ENCODE data around the gene GNAT2.
"Not testable (repeated sequence)": the region's sequence is repeated elsewhere in the genome, so short reads cannot be mapped to it uniquely, and the experiment has no call there.

The GNAT2 gene

DNA sequence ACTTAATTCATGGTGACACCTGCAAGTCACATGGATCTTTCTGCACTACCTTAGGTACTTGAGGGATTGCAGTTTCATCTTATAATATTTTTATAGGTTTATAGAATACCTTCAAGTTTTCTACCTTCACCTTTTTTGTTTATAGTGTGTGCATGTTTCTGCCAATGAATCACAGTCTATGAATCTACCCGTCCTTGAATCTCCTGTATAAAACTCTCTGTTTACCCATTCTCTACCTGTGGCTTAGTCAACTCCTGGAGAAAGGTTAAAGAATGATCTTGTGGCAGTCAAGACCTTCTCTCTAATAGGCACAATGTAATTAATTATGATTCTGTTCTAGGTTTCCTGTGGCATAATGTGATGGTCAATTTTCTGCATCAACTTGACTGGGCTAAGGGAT lies 45.3 kb upstream of the GNAT2 start:
- TF ChIP-seq EZH2 (IDR thresholded peaks at IDR 0.05; ENCODE audit: borderline replicate concordance, low read length) (no peak), CTCF (IDR thresholded peaks at IDR 0.05; ENCODE audit: low read length) (no peak)
- Histone ChIP-seq H3K4me1 (ENCODE audit: insufficient read depth, low read length, severe bottlenecking) (peaks cover 9% of the 10 kb centered on the region), H3K9me3 (ENCODE audit: low read length) (no peaks in the 10 kb centered on the region), H3K27ac (ENCODE audit: low read depth, low read length, poor library complexity, severe bottlenecking) (no peak overlapping the region), H4K20me1 (ENCODE audit: insufficient read depth, low read length) (no peaks in the 10 kb centered on the region), H3F3A (ENCODE audit: insufficient read depth, low read length) (no peaks in the 10 kb centered on the region), H3K79me2 (ENCODE audit: insufficient read depth, low read length) (no peaks in the 10 kb centered on the region), H3K9ac (ENCODE audit: low read length) (no peak overlapping the region), H3K9me2 (ENCODE audit: low read depth, low read length) (no peaks in the 10 kb centered on the region), H2AFZ (ENCODE audit: low read length) (no peak overlapping the region), H3K27me3 (ENCODE audit: insufficient read depth, low read length) (no peaks in the 10 kb centered on the region; the same call in 1 of the 2 replicates), H3K4me2 (ENCODE audit: low read length) (no peak overlapping the region), H3K36me3 (ENCODE audit: insufficient read depth, low read length) (no peaks in the 10 kb centered on the region), H3K4me3 (ENCODE audit: low read depth, low read length, poor library complexity, severe bottlenecking) (no peak overlapping the region)

- H2AFZ ChIP-seq (ENCODE audit: low read length) = no peak overlapping the region
- TF ChIP-seq CTCF (IDR thresholded peaks at IDR 0.05; ENCODE audit: low read length) (no peak), EZH2 (IDR thresholded peaks at IDR 0.05; ENCODE audit: borderline replicate concordance, low read length) (no peak)
- H3K4me3 ChIP-seq (ENCODE audit: low read depth, low read length, poor library complexity, severe bottlenecking) = no peak overlapping the region
- H3K4me2 ChIP-seq (ENCODE audit: low read length) = no peak overlapping the region
- H3F3A ChIP-seq (ENCODE audit: insufficient read depth, low read length) = no peaks in the 10 kb centered on the region
- H3K27ac ChIP-seq (ENCODE audit: low read depth, low read length, poor library complexity, severe bottlenecking) = no peak overlapping the region
- H3K36me3 ChIP-seq (ENCODE audit: insufficient read depth, low read length) = no peaks in the 10 kb centered on the region
- H3K9ac ChIP-seq (ENCODE audit: low read length) = no peak overlapping the region
- H3K79me2 ChIP-seq (ENCODE audit: insufficient read depth, low read length) = no peaks in the 10 kb centered on the region
- H3K9me2 ChIP-seq (ENCODE audit: low read depth, low read length) = no peaks in the 10 kb centered on the region
- H3K9me3 ChIP-seq (ENCODE audit: low read length) = no peaks in the 10 kb centered on the region
- H3K27me3 ChIP-seq (ENCODE audit: insufficient read depth, low read length) = no peaks in the 10 kb centered on the region; the same call in 1 of the 2 replicates
- no peaks in the 10 kb centered on the region for H4K20me1 ChIP-seq (ENCODE audit: insufficient read depth, low read length)
- H3K4me1 ChIP-seq (ENCODE audit: insufficient read depth, low read length, severe bottlenecking) = peaks cover 5% of the 10 kb centered on the region
These were observed 42.0 kb upstream of the GNAT2 start for GRCh38 chr1:109661391-109661790.

DNA sequence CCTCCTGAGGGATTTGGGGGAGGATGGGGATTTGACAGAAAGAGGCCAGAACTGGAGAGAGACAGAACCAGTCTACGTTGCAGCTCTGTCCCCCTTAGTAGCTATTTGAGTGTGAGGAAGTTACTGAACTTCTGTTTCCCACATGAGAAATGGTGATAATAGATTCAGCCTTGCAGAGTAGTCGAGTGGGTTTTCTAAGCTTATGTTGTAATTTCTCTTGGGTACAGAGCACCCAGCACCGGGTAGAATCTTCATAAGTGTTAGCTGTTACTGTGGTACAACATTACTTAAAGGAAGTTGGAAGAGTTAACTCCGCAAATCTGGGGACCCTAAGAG lies 41.2 kb upstream of the GNAT2 start:
- H3K4me3 ChIP-seq (ENCODE audit: low read depth, low read length, poor library complexity, severe bottlenecking); H3K27me3 ChIP-seq (ENCODE audit: insufficient read depth, low read length); H3K9ac ChIP-seq (ENCODE audit: low read length); H3K4me2 ChIP-seq (ENCODE audit: low read length); H3K9me2 ChIP-seq (ENCODE audit: low read depth, low read length); H3K36me3 ChIP-seq (ENCODE audit: insufficient read depth, low read length); H3K79me2 ChIP-seq (ENCODE audit: insufficient read depth, low read length); H4K20me1 ChIP-seq (ENCODE audit: insufficient read depth, low read length); H3K4me1 ChIP-seq (ENCODE audit: insufficient read depth, low read length, severe bottlenecking); H3K27ac ChIP-seq (ENCODE audit: low read depth, low read length, poor library complexity, severe bottlenecking); H2AFZ ChIP-seq (ENCODE audit: low read length); H3K9me3 ChIP-seq (ENCODE audit: low read length); H3F3A ChIP-seq (ENCODE audit: insufficient read depth, low read length): not testable (repeated sequence)

- Histone ChIP-seq H3K9me3 (ENCODE audit: low read length) (no peaks in the 10 kb centered on the region), H3K4me3 (ENCODE audit: low read depth, low read length, poor library complexity, severe bottlenecking) (no peak overlapping the region), H3K36me3 (ENCODE audit: insufficient read depth, low read length) (no peaks in the 10 kb centered on the region), H3K79me2 (ENCODE audit: insufficient read depth, low read length) (no peaks in the 10 kb centered on the region), H3K27ac (ENCODE audit: low read depth, low read length, poor library complexity, severe bottlenecking) (no peak overlapping the region), H3F3A (ENCODE audit: insufficient read depth, low read length) (no peaks in the 10 kb centered on the region), H3K4me1 (ENCODE audit: insufficient read depth, low read length, severe bottlenecking) (peaks cover 11% of the 10 kb centered on the region), H3K4me2 (ENCODE audit: low read length) (no peak overlapping the region), H3K9ac (ENCODE audit: low read length) (no peak overlapping the region), H3K9me2 (ENCODE audit: low read depth, low read length) (no peaks in the 10 kb centered on the region), H2AFZ (ENCODE audit: low read length) (no peak overlapping the region), H3K27me3 (ENCODE audit: insufficient read depth, low read length) (peaks cover under 1% of the 10 kb centered on the region; the same call in 1 of the 2 replicates), H4K20me1 (ENCODE audit: insufficient read depth, low read length) (no peaks in the 10 kb centered on the region)
- no peak for TF ChIP-seq CTCF (IDR thresholded peaks at IDR 0.05; ENCODE audit: low read length)
- no peak for TF ChIP-seq EZH2 (IDR thresholded peaks at IDR 0.05; ENCODE audit: borderline replicate concordance, low read length)
These were observed 40.7 kb upstream of the GNAT2 start for GRCh38 chr1:109659997-109660690.
